ENCODE results near the gene CEP41.
"Not testable (repeated sequence)": the region's sequence is repeated elsewhere in the genome, so short reads cannot be mapped to it uniquely, and the experiment has no call there.

CEP41 gene

GRCh38 chr7:130386876-130387275, 53.9 kb downstream of the CEP41 start:
- no peak for DNase-seq

GRCh38 chr7:130385600-130386066, 55.2 kb downstream of the CEP41 start:
- DNase-seq = no peak

GRCh38 chr7:130384841-130385599, 55.8 kb downstream of the CEP41 start:
- peak; percentile 47 for DNase-seq

- DNase-seq = no peak
Observed at GRCh38 chr7:130384371-130384801, 56.4 kb downstream of the CEP41 start.

GRCh38 chr7:130383187-130383980, 57.4 kb downstream of the CEP41 start:
- peak; percentile 47 for DNase-seq

GRCh38 chr7:130381468-130382312, 59.1 kb downstream of the CEP41 start:
- DNase-seq = peak; percentile 59

- peak; percentile 43 for DNase-seq
Observed at GRCh38 chr7:130380861-130381455, 59.9 kb downstream of the CEP41 start.

- DNase-seq = peak; percentile 52
Observed at GRCh38 chr7:130379921-130380860, 60.6 kb downstream of the CEP41 start, which contains the start of gene CPA1. Gene CPA1 (plus strand): TSS chr7:130380494. CDS start chr7:130380521, 27 bp downstream.

- DNase-seq = no peak
Observed at GRCh38 chr7:130379532-130379920, 61.3 kb downstream of the CEP41 start.

- peak; percentile 31 for DNase-seq
Observed at GRCh38 chr7:130379019-130379418, 61.8 kb downstream of the CEP41 start.

GRCh38 chr7:130377178-130377577, 63.6 kb downstream of the CEP41 start:
- no peak for DNase-seq

GRCh38 chr7:130376461-130376860, 64.4 kb downstream of the CEP41 start:
- not testable (repeated sequence) for DNase-seq

- DNase-seq = no peak
Observed at GRCh38 chr7:130374507-130374906, 66.3 kb downstream of the CEP41 start.

- DNase-seq = no peak
Observed at GRCh38 chr7:130372402-130373165, 68.2 kb downstream of the CEP41 start.

- no peak for DNase-seq
Observed at GRCh38 chr7:130371046-130371445, 69.8 kb downstream of the CEP41 start.

GRCh38 chr7:130369831-130370550, 70.8 kb downstream of the CEP41 start:
- no peak for DNase-seq

GRCh38 chr7:130369110-130369711, 71.6 kb downstream of the CEP41 start:
- DNase-seq = no peak

GRCh38 chr7:130367836-130368746, 72.7 kb downstream of the CEP41 start:
- DNase-seq = no peak

All from islet precursor cell (in vitro differentiated cells).